Measurements from ENCODE around the gene MYH11. TPM values are rescaled to one million over a fixed set of nuclear protein-coding genes. Genes with fewer than 3 reads are reported as not detected.
"Not testable (repeated sequence)": the region's sequence is repeated elsewhere in the genome, so short reads cannot be mapped to it uniquely, and the experiment has no call there.

Gene MYH11
- total RNA-seq, 2 experiments from 2014 or later, result 0.07 TPM; not detected in 1

DNA sequence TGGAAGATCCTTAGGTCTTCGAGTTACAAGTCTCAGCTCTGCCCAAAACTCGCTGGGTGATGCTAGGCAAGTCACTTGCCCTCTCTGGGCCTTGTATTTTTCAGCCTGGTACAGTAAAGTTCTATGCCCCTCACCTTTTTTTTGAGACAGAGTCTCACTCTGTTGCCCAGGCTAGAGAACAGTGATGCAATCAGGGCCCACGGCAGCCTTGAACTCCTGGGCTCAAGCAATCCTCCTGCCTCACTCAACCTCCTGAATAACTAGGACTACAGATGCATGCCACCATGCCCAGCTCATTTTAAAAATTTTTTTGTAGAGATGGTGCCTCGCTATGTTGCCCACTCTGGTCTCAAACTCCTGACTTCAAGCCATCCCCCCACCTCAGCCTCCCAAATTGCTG is 3.8 kb downstream of the MYH11 start:
- CTCF ChIA-PET, result no interaction called here
- Mint-ChIP-seq H3K27me3 (peaks cover 24% of the 10 kb centered on the region), H3K9me3 (no peaks in the 10 kb centered on the region), H3K27ac (no peak overlapping the region), H3K4me3 (no peak overlapping the region), H3K4me1 (ENCODE audit: low read depth) (peaks cover 5% of the 10 kb centered on the region), H3K36me3 (no peaks in the 10 kb centered on the region)
- intact Hi-C loops (cut with micrococcal nuclease), result no loop called here
- DNase-seq, result no peak
- POLR2A ChIA-PET, result no interaction called here

DNA sequence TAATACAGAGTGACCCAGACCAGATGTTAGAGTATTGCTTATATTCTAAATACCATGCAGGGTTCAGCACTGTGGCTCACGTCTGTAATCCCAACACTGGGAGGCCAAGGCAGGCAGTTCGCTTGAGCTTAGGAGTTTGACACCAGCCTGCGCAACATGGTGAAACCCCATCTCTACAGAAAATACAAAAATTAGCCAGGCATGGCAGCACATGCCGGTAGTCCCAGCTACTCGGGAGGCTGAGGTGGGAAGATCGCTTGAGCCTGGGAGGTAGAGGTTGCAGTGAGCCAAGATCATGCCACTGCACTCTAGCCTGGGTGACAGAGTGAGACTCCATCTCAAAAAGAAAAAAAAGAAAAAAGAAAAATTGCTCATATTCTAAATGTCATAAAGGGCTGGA is 6.3 kb downstream of the MYH11 start:
- H3K27me3 Mint-ChIP-seq; H3K4me3 Mint-ChIP-seq; H3K27ac Mint-ChIP-seq; H3K4me1 Mint-ChIP-seq (ENCODE audit: low read depth); POLR2A ChIA-PET; H3K36me3 Mint-ChIP-seq; DNase-seq; CTCF ChIA-PET; intact Hi-C loops (cut with micrococcal nuclease); H3K9me3 Mint-ChIP-seq: not testable (repeated sequence)

DNA sequence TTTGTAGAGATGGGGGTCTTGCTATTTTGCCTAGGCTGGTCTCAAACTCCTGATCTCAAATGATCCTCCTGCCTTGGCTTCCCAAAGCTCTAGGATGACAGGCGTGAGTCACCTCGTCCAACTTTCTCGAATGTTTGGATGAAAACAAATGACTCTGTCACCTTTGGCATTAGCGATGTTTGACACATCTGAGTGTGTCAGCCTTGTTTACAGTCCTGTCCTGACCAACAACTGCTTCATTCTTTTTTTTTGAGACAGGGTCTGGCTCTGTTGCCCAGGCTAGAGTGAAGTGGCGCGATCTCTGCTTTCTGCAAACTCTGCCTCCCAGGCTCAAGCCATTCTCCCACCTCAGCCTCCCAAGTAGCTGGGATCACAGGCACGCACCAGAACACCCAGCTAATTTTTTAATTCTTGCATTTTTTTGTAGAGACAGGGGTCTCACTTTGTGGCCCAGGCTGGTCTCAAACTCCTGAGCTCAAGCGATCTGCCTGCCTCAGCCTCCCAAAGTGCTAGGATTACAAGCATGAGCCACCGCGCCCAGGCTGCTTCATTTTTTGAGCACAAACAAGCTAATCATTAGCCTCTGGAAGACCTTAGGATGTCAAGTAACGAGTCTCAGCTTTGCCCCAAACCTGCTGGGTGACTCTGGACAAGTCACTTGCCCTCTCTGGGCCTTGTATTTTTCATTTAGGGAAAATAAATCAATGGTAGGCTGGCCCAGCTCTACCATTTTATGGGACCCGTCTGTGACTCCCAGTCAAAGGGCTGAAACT is 7.4 kb downstream of the MYH11 start:
- Mint-ChIP-seq H3K9me3 (no peaks in the 10 kb centered on the region), H3K4me3 (no peak overlapping the region), H3K36me3 (no peaks in the 10 kb centered on the region), H3K27ac (no peak overlapping the region), H3K27me3 (peaks cover 4% of the 10 kb centered on the region), H3K4me1 (ENCODE audit: low read depth) (no peaks in the 10 kb centered on the region)
- CTCF ChIA-PET, result no interaction called here
- intact Hi-C loops (cut with micrococcal nuclease), result no loop called here
- POLR2A ChIA-PET, result no interaction called here
- DNase-seq, result no peak

DNA sequence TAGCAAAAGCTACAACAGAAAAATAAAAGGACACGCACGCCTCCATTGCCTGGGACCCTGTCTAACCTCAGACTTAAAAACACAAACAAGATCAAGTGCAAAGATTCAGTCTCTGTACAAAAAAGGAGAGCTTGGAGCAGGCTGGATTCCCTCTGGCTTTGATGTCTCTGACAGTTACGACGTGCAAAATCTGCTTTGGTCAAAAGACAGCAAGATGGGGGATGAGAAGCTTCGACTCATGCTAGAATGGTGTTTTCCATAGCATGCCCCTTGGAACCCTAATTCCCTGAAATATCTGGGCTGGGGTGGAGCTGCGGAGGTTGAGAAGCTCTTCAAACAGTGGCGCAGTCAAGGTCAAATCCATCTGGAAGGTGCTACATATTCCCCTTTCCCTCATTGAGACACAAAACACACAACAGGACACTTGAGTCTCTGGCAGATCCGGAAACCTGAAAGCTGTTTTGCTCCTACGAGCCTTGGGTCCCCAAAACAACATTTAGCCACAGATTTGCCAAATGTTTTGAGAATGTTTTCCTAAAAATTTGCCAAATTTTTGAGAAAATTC is 9.1 kb downstream of the MYH11 start:
- no peaks in the 10 kb centered on the region for H3K4me1 Mint-ChIP-seq (ENCODE audit: low read depth)
- DNase-seq, result no peak
- CTCF ChIA-PET, result interaction anchor here (0.6 to 1.0 kb wide), 3 partner anchors 12 to 26 kb away, joined by 3 read pairs; no protein-coding TSS in a partner anchor
- H3K27me3 Mint-ChIP-seq, result peaks cover 2% of the 10 kb centered on the region
- intact Hi-C loops (cut with micrococcal nuclease), result no loop called here
- H3K27ac Mint-ChIP-seq, result no peak overlapping the region
- POLR2A ChIA-PET, result no interaction called here
- no peaks in the 10 kb centered on the region for H3K36me3 Mint-ChIP-seq
- no peaks in the 10 kb centered on the region for H3K9me3 Mint-ChIP-seq
- no peak overlapping the region for H3K4me3 Mint-ChIP-seq

DNA sequence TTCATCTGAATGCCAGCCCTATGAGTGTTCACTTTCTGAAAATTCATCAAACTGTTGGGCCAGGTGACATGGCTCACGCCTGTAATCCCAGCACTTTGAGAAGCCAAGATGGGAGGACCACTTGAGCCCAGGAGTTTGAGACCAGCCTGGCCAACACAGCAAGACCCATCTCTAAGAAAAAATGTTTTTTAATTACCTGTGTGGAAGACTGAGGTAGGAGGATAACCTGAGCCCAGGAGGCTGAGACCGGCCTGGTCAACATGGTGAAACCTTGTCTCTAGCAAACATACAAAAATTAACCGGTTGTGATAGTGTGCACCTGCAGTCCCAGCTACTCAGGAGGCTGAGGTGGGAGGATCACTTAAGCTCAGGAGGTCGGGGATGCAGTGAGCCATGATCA is 10.3 kb downstream of the MYH11 start:
- CTCF ChIA-PET, result no interaction called here

DNA sequence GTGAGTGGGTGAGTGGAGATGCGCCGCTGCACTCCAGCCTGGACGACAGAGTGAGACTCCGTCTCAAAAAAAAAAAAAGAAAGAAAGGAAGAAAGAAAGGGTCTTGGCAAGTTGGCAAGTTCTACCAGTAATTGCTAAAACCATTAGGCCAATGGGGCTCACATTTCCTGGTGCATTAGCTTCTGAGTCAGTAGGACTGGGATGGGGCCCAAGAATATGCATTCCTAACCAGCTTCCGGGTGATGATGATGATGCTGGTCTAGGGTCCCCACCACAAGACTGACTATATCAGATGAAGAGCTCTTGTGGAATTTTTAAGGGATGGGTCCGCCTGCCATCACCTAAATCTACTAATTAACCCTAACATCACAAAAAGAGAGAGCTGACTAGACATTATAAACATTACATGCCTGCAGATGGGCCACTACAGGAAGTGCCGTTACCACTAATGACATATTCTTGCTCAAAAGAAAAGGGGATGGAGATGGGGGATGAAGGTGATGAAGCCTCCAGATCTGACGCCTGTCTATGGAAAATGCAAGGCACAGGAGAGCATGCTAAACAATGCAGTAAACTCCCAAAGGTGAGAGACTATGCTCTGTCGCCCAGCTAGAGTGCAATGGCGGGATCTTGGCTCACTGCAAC is 13.1 kb downstream of the MYH11 start:
- no peaks in the 10 kb centered on the region for H3K9me3 Mint-ChIP-seq
- H3K4me3 Mint-ChIP-seq, result no peak overlapping the region
- peaks cover 2% of the 10 kb centered on the region for H3K27me3 Mint-ChIP-seq
- CTCF ChIA-PET, result interaction anchor here (0.6 to 1.2 kb wide), 2 partner anchors 22 to 284 kb away, joined by 3 read pairs; no protein-coding TSS in a partner anchor
- no peaks in the 10 kb centered on the region for H3K4me1 Mint-ChIP-seq (ENCODE audit: low read depth)
- no peak overlapping the region for H3K27ac Mint-ChIP-seq
- H3K36me3 Mint-ChIP-seq, result no peaks in the 10 kb centered on the region
- POLR2A ChIA-PET, result no interaction called here
- intact Hi-C loops (cut with micrococcal nuclease), result no loop called here
- DNase-seq, result no peak

More for the DNA sequence above, 10.3 kb downstream of the MYH11 start:
- H3K4me1 Mint-ChIP-seq (ENCODE audit: low read depth), result no peaks in the 10 kb centered on the region
- intact Hi-C loops (cut with micrococcal nuclease), result no loop called here
- no peak overlapping the region for H3K4me3 Mint-ChIP-seq
- POLR2A ChIA-PET, result no interaction called here
- H3K27me3 Mint-ChIP-seq, result peaks cover 2% of the 10 kb centered on the region
- H3K27ac Mint-ChIP-seq, result no peak overlapping the region
- no peaks in the 10 kb centered on the region for H3K9me3 Mint-ChIP-seq
- no peaks in the 10 kb centered on the region for H3K36me3 Mint-ChIP-seq
- DNase-seq, result no peak

DNA sequence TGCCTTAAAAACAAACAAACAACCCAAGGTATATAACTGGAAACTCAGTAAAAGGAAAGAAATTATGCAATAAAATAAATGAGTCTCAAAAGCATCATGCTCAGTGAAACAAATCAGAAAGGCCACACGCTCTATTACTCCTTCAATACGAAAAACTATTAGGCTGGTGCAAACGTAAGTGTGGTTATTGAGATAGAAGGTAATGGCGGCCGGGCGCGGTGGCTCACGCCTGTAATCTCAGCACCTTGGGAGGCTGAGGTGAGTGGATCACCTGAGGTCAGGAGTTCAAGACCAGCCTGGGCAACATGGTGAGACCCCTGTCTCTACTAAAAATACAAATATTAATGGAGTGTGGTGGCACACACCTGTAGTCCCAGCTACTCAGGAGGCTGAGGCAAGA is 17.6 kb downstream of the MYH11 start:
- CTCF ChIA-PET; DNase-seq; intact Hi-C loops (cut with micrococcal nuclease); H3K4me1 Mint-ChIP-seq (ENCODE audit: low read depth); H3K9me3 Mint-ChIP-seq; POLR2A ChIA-PET; H3K27ac Mint-ChIP-seq; H3K27me3 Mint-ChIP-seq; H3K4me3 Mint-ChIP-seq; H3K36me3 Mint-ChIP-seq: not testable (repeated sequence)

DNA sequence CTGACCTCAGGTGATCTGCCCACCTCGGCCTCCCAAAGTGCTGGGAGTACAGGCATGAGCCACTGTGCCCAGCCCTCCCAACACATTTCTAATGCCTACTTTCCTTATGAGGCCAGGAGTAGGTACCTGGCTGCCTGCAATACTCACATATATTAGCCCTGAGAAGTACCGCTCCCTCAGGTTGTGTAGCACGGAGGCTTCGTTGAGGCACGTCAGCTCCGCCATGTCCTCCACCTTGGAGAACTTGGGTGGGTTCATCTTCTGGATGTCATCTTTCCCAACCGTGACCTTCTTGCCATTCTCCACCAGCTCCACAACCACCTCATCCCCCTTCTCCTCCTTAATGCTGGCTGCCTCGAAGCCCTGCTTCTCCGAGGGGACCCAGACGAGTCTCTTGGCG is 19.1 kb downstream of the MYH11 start:
- H3K9me3 Mint-ChIP-seq, result no peaks in the 10 kb centered on the region
- intact Hi-C loops (cut with micrococcal nuclease), result no loop called here

DNA sequence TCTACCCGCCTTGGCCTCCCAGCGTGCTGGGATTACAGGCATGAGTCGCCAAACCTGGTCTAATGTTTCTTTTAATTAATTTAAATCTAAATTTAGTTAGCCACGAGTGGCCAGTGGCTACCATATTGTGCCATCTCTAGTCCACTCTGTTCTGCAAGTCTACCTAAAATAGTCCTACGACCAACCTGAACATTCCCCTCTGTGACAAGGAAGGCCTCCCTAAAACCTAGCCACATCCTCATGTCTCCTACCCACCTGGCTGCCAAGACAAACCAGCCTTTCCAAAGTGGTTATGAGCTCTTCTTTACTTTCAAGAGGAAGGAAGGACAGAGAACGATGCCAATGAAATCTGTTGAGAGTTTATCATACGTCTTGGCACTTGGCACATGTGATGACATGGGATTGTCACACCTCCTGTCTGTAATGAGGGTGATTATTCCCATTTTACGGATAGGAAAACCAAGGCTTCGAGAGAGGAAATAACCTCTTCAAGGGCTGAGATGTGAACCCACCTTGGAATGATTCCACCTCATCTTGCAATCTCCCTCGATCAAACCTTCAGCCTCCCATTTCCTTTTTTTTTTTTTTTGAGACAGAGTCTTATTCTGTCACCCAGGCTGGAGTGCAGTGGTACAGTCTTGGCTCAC is 19.7 kb downstream of the MYH11 start:
- H3K27me3 Mint-ChIP-seq, result no peaks in the 10 kb centered on the region
- DNase-seq, result no peak
- no peaks in the 10 kb centered on the region for H3K36me3 Mint-ChIP-seq
- no peak overlapping the region for H3K27ac Mint-ChIP-seq
- H3K9me3 Mint-ChIP-seq, result no peaks in the 10 kb centered on the region
- peaks cover 3% of the 10 kb centered on the region for H3K4me1 Mint-ChIP-seq (ENCODE audit: low read depth)
- POLR2A ChIA-PET, result no interaction called here
- CTCF ChIA-PET, result no interaction called here
- no peak overlapping the region for H3K4me3 Mint-ChIP-seq
- intact Hi-C loops (cut with micrococcal nuclease), result no loop called here

More for the DNA sequence above, 19.1 kb downstream of the MYH11 start:
- CTCF ChIA-PET, result no interaction called here
- DNase-seq, result no peak
- Mint-ChIP-seq H3K4me3 (no peak overlapping the region), H3K27ac (no peak overlapping the region), H3K4me1 (ENCODE audit: low read depth) (peaks cover 3% of the 10 kb centered on the region), H3K27me3 (no peaks in the 10 kb centered on the region), H3K36me3 (no peaks in the 10 kb centered on the region)
- POLR2A ChIA-PET, result no interaction called here

DNA sequence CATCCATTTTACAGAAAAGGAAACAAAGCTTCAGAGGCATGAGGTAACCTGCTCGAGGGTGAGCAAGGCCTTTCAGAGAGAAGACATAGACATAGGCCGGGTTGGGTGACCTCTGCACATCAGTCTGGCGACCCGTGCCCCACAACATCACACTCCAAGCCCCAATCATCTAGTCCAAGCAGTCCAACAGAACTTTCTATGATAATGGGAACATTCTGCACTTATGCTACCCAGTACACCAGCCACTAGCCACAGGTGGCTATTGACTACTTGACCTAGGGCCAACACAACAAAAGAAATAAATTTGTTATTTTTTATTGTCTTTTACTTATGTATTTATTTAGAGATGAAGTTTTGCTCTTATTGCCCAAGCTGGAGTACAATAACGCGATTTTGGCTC is 20.8 kb downstream of the MYH11 start:
- Mint-ChIP-seq H3K27ac (no peak overlapping the region), H3K4me1 (ENCODE audit: low read depth) (peaks cover 3% of the 10 kb centered on the region), H3K27me3 (no peaks in the 10 kb centered on the region), H3K4me3 (no peak overlapping the region), H3K36me3 (no peaks in the 10 kb centered on the region), H3K9me3 (no peaks in the 10 kb centered on the region)
- ChIA-PET CTCF (interaction anchor here (0.7 kb wide), 1 partner anchor 11 kb away, joined by 3 read pairs; no protein-coding TSS in a partner anchor), POLR2A (no interaction called here)
- intact Hi-C loops (cut with micrococcal nuclease), result no loop called here
- no peak for DNase-seq

DNA sequence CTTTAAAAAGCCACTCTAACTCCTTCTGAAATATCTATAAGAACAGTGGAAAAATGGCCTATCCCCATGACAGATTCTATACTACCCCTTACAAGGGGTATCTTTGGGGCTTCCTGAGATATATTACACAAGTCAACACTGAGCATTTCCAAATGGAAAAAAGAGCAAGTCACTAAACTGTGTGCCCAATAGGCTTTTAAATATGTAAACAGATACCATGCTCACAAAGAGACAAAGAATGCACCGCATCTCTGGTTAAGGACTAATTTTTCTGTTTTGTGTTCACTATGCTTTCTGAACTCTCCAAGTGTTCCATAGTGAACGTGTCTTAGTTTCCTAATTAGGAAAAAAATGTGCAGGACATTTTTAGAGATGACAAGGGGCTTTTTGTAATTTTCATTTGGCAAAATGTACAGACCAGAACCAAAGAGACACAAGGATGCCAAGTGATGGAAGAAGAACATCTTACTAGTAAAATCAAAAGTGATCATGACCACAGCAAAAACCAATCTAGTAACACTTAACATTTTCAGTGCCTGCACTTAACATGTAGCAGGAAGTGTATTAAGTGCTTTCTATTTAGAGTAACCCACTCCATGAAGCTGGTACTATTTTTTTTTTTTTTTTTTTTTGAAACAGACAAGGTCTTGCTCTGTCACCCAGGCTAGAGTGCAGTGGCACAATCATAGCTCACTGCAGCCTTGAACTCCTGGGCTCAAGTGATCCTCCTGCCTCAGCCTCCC is 21.5 kb downstream of the MYH11 start:
- no peaks in the 10 kb centered on the region for H3K36me3 Mint-ChIP-seq
- H3K27ac Mint-ChIP-seq, result no peak overlapping the region
- POLR2A ChIA-PET, result no interaction called here
- intact Hi-C loops (cut with micrococcal nuclease), result no loop called here
- no peak overlapping the region for H3K4me3 Mint-ChIP-seq
- peaks cover 3% of the 10 kb centered on the region for H3K4me1 Mint-ChIP-seq (ENCODE audit: low read depth)
- H3K9me3 Mint-ChIP-seq, result no peaks in the 10 kb centered on the region
- H3K27me3 Mint-ChIP-seq, result no peaks in the 10 kb centered on the region
- CTCF ChIA-PET, result interaction anchor here (0.7 kb wide), 1 partner anchor 12 kb away, joined by 3 read pairs; no protein-coding TSS in a partner anchor
- DNase-seq, result no peak

DNA sequence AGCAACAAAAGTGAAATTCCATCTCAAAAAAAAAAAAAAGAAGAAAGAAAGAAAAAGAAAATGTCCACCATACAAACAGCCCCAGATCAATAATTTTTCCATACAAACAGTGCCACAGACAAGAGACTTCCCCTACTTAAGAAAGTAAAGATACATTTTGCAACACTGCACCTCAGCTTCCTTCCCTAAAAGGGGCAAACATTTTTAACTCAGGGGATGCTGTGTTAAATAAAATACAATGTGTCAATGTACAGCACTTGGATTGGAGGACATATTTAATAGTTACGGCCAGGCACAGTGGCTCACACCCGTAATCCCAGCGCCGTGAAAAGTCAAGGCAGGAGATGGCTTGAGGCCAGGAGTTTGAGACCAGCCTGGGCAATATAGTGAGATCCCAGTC is 22.3 kb downstream of the MYH11 start:
- CTCF ChIA-PET, result interaction anchor here (1.0 kb wide), 1 partner anchor 12 kb away, joined by 3 read pairs; no protein-coding TSS in a partner anchor
- no peak for DNase-seq
- intact Hi-C loops (cut with micrococcal nuclease), result no loop called here
- Mint-ChIP-seq H3K4me3 (no peak overlapping the region), H3K27me3 (no peaks in the 10 kb centered on the region), H3K9me3 (no peaks in the 10 kb centered on the region), H3K4me1 (ENCODE audit: low read depth) (peaks cover 3% of the 10 kb centered on the region), H3K27ac (no peak overlapping the region), H3K36me3 (no peaks in the 10 kb centered on the region)
- POLR2A ChIA-PET, result no interaction called here
